H1 (cell line): ENCODE measurements around the gene ME3. TPM values are rescaled to one million over a fixed set of nuclear protein-coding genes. Genes with fewer than 3 reads are reported as not detected.

Experiments
- CTCF ChIA-PET: fragments of 300-600 bp; sonication (Branson Sonifier 250); formaldehyde crosslinking; loops from one replicate; lab custom pipeline; 2021; ENCODE audit not compliant: partially characterized antibody; lab: Charles Lee
- POLR2A ChIA-PET: fragments of 300-600 bp; sonication (Branson Sonifier 250); formaldehyde crosslinking; loops from one replicate; lab custom pipeline; 2021; ENCODE audit warnings: inconsistent platforms; ENCODE audit not compliant: partially characterized antibody; lab: Charles Lee
- DNase-seq, 2 experiments: peaks; one replicate each; pipeline versions ENCODE4 v3.0.0 to v3.0.0-alpha.2; 2010 to 2022; ENCODE audit warnings: low spot score in 2 of 2, low read depth in 1 of 2, mixed read lengths in 1 of 2
- FAIRE-seq: peaks from 2 replicates; lab custom pipeline; 2011; peaks lifted over from hg19 to GRCh38; lab: Jason Lieb, UNC
- H2AFZ ChIP-seq: 2 replicates; pipeline ENCODE4 v1.8.1; 2012; ENCODE audit warnings: low read length, inconsistent platforms
- H2AK5ac ChIP-seq: 2 replicates; pipeline ENCODE4 v1.6.1; 2013; ENCODE audit warnings: low read depth, low read length
- H2BK120ac ChIP-seq: replicated peaks from 2 replicates; pipeline ENCODE3; 2013; ENCODE audit warnings: low read depth, low read length, inconsistent platforms
- H2BK12ac ChIP-seq: 2 replicates; pipeline ENCODE4 v1.6.1; 2013; ENCODE audit warnings: low read depth, low read length
- H2BK15ac ChIP-seq: 2 replicates; pipeline ENCODE4 v1.6.1; 2013; ENCODE audit warnings: low read length
- H2BK20ac ChIP-seq: 2 replicates; pipeline ENCODE4 v1.6.1; 2013; ENCODE audit warnings: low read length
- H2BK5ac ChIP-seq: 2 replicates; pipeline ENCODE4 v1.6.1; 2013; ENCODE audit warnings: low read depth, low read length
- H3K14ac ChIP-seq: 2 replicates; pipeline ENCODE4 v1.6.1; 2013; ENCODE audit warnings: inconsistent platforms; ENCODE audit not compliant: insufficient read length
- H3K18ac ChIP-seq: 2 replicates; pipeline ENCODE4 v1.6.1; 2013; ENCODE audit warnings: low read length; ENCODE audit errors: extremely low read depth
- H3K23ac ChIP-seq: 2 replicates; pipeline ENCODE4 v1.6.1; 2013; ENCODE audit warnings: inconsistent platforms; ENCODE audit not compliant: insufficient read length
- H3K23me2 ChIP-seq: 2 replicates; pipeline ENCODE4 v1.6.1; 2013; ENCODE audit warnings: low read depth, low read length
- H3K27ac ChIP-seq: 2 replicates; pipeline ENCODE4 v1.6.1; 2011; ENCODE audit warnings: low read depth, low read length, inconsistent platforms
- H3K27me3 ChIP-seq, 4 experiments: replicated peaks in 1 of 4; 1 replicate in 1 of 4; 2 replicates in 3 of 4; pipeline versions ENCODE4 v1.6.1 to v1.8.1; 2011 to 2013; ENCODE audit warnings: low read length in 3 of 4, mild to moderate bottlenecking in 3 of 4, inconsistent platforms in 2 of 4, mixed read lengths in 2 of 4, moderate library complexity in 1 of 4; ENCODE audit not compliant: control insufficient read depth in 3 of 4, insufficient read depth in 3 of 4; ENCODE audit errors: extremely low read depth in 1 of 4
- H3K36me3 ChIP-seq, 4 experiments: 2 replicates each; pipeline versions ENCODE4 v1.6.1 to v1.8.1; 2011 to 2013; ENCODE audit warnings: mild to moderate bottlenecking in 4 of 4, low read length in 3 of 4, moderate library complexity in 2 of 4, control low read depth in 1 of 4, inconsistent platforms in 1 of 4; ENCODE audit not compliant: insufficient read depth in 4 of 4, control insufficient read depth in 2 of 4
- H3K4ac ChIP-seq: replicated peaks from 2 replicates; pipeline ENCODE3; 2013; ENCODE audit warnings: low read length, low read depth, mixed read lengths, inconsistent platforms; ENCODE audit not compliant: insufficient read length
- H3K4me1 ChIP-seq, 4 experiments: replicated peaks in 1 of 4; 1 replicate in 1 of 4; 2 replicates in 3 of 4; pipeline versions ENCODE4 v1.6.1 to v1.8.1; 2011 to 2013; ENCODE audit warnings: low read length in 3 of 4, inconsistent platforms in 2 of 4, mixed read lengths in 1 of 4; ENCODE audit not compliant: insufficient read depth in 4 of 4, control insufficient read depth in 3 of 4
- H3K4me2 ChIP-seq, 2 experiments: 2 replicates each; pipeline versions ENCODE4 v1.6.1 to v1.8.1; 2011 to 2013; ENCODE audit warnings: low read depth in 2 of 2, low read length in 2 of 2, control low read depth in 1 of 2, inconsistent platforms in 1 of 2, mild to moderate bottlenecking in 1 of 2; ENCODE audit not compliant: insufficient read depth in 1 of 2
- H3K4me3 ChIP-seq, 4 experiments: fragments of 200-600, 300-600 bp in 1 of 4; sonication (generic), shearing (Covaris generic), sonication (Bioruptor Twin) in 1 of 4; 2 replicates each; pipeline versions ENCODE4 v1.5.1 to v1.8.1; 2011 to 2016; ENCODE audit warnings: low read length in 4 of 4, low read depth in 3 of 4, control low read depth in 2 of 4, inconsistent platforms in 2 of 4, mild to moderate bottlenecking in 2 of 4, mixed read lengths in 1 of 4, moderate library complexity in 1 of 4; ENCODE audit not compliant: insufficient read depth in 2 of 4; ENCODE audit errors: extremely low read depth in 1 of 4
- H3K56ac ChIP-seq: replicated peaks from 2 replicates; pipeline ENCODE3; 2013; ENCODE audit warnings: low read depth, mild to moderate bottlenecking, mixed read lengths, low read length, inconsistent platforms; ENCODE audit not compliant: insufficient read length
- H3K79me1 ChIP-seq: 2 replicates; pipeline ENCODE4 v1.6.1; 2013; ENCODE audit warnings: low read depth, low read length, control low read depth
- H3K79me2 ChIP-seq, 2 experiments: 2 replicates each; pipeline versions ENCODE4 v1.6.1 to v1.8.1; 2012 to 2013; ENCODE audit warnings: low read length in 2 of 2, mild to moderate bottlenecking in 2 of 2, inconsistent platforms in 1 of 2; ENCODE audit not compliant: insufficient read depth in 2 of 2, control insufficient read depth in 1 of 2
- H3K9ac ChIP-seq, 4 experiments: replicated peaks in 1 of 4; 1 replicate in 1 of 4; 2 replicates in 3 of 4; pipeline versions ENCODE4 v1.6.1 to v1.8.1; 2011 to 2013; ENCODE audit warnings: low read depth in 3 of 4, low read length in 3 of 4, control low read depth in 2 of 4, mild to moderate bottlenecking in 2 of 4, moderate library complexity in 2 of 4, inconsistent platforms in 1 of 4; ENCODE audit errors: extremely low read depth in 1 of 4
- H3K9me3 ChIP-seq, 2 experiments: 2 replicates each; pipeline versions ENCODE4 v1.6.1 to v1.8.1; 2012 to 2013; ENCODE audit warnings: mild to moderate bottlenecking in 2 of 2, moderate library complexity in 2 of 2, control low read depth in 1 of 2, inconsistent platforms in 1 of 2, low read depth in 1 of 2, low read length in 1 of 2, mixed read lengths in 1 of 2; ENCODE audit not compliant: insufficient read depth in 2 of 2
- H4K20me1 ChIP-seq, 2 experiments: replicated peaks in 1 of 2; 2 replicates each; pipeline versions ENCODE3 to v1.8.1; 2011 to 2013; ENCODE audit warnings: inconsistent platforms in 2 of 2, low read length in 2 of 2, mild to moderate bottlenecking in 1 of 2; ENCODE audit not compliant: insufficient read depth in 2 of 2, control insufficient read depth in 1 of 2
- H4K5ac ChIP-seq: 2 replicates; pipeline ENCODE4 v1.6.1; 2013; ENCODE audit warnings: low read length, low read depth, mixed read lengths, inconsistent platforms; ENCODE audit not compliant: insufficient read length
- H4K8ac ChIP-seq: 2 replicates; pipeline ENCODE4 v1.8.0; 2013; ENCODE audit warnings: mild to moderate bottlenecking, moderate library complexity, low read length, inconsistent platforms; ENCODE audit not compliant: insufficient read depth; ENCODE audit errors: extremely low read depth
- H4K91ac ChIP-seq: replicated peaks from 2 replicates; pipeline ENCODE3; 2013; ENCODE audit warnings: low read length, mixed read lengths, inconsistent platforms; ENCODE audit not compliant: insufficient read length
- BACH1 ChIP-seq: IDR thresholded peaks from 2 replicates; pipeline ENCODE4 v1.6.1; 2012; ENCODE audit warnings: low read length, improper control_type of control experiment
- BRCA1 ChIP-seq: IDR thresholded peaks from 2 replicates; pipeline ENCODE4 v1.6.1; 2012; ENCODE audit warnings: low read depth, low read length, improper control_type of control experiment
- CEBPB ChIP-seq: IDR thresholded peaks from 2 replicates; pipeline ENCODE4 v1.6.1; 2012; ENCODE audit warnings: low read depth, low read length
- GTF2F1 ChIP-seq: IDR thresholded peaks from 2 replicates; pipeline ENCODE4 v1.6.1; 2012; ENCODE audit warnings: low read depth, low read length, improper control_type of control experiment, borderline replicate concordance
- HDAC2 ChIP-seq, 2 experiments: fragments of 300-600 bp in 1 of 2; sonication (generic) in 1 of 2; IDR thresholded peaks; 2 replicates each; pipeline ENCODE4 v1.6.1; 2011 to 2012; ENCODE audit warnings: low read depth in 2 of 2, low read length in 2 of 2, mild to moderate bottlenecking in 2 of 2, moderate library complexity in 2 of 2, borderline replicate concordance in 1 of 2, inconsistent platforms in 1 of 2
- PHF8 ChIP-seq: fragments of 200-600 bp; sonication (generic); conservative IDR thresholded peaks from 2 replicates; pipeline ENCODE4 v1.7.1; 2012; ENCODE audit warnings: low read depth, mild to moderate bottlenecking, inconsistent platforms, low read length, moderate library complexity
- RBBP5 ChIP-seq: IDR thresholded peaks from 2 replicates; pipeline ENCODE4 v1.7.1; 2012; ENCODE audit warnings: low read depth, mild to moderate bottlenecking, inconsistent platforms, low read length, moderate library complexity, borderline replicate concordance
- RNF2 ChIP-seq: fragments of 200-900, 300-1000 bp; sonication (generic); IDR thresholded peaks from 2 replicates; pipeline ENCODE4 v1.7.1; 2016; ENCODE audit warnings: borderline replicate concordance, low read depth, mild to moderate bottlenecking, antibody characterized with exemption, low read length; ENCODE audit not compliant: poor library complexity, severe bottlenecking; ENCODE audit errors: missing control alignments
- SP2 ChIP-seq: IDR thresholded peaks from 2 replicates; pipeline ENCODE4 v1.6.1; 2012; ENCODE audit warnings: mild to moderate bottlenecking, low read length, inconsistent platforms
- SUZ12 ChIP-seq: fragments of 200-600 bp; sonication (generic); IDR thresholded peaks from 2 replicates; pipeline ENCODE4 v1.6.1; 2012; ENCODE audit warnings: mild to moderate bottlenecking, inconsistent platforms, low read length, moderate library complexity, mixed read lengths
- TCF12 ChIP-seq: IDR thresholded peaks from 2 replicates; pipeline ENCODE4 v1.6.1; 2011; ENCODE audit warnings: low read depth, mild to moderate bottlenecking, low read length
- TEAD4 ChIP-seq: IDR thresholded peaks from 2 replicates; pipeline ENCODE4 v1.6.1; 2012; ENCODE audit warnings: low read depth, low read length, inconsistent platforms, mixed read lengths
- WGBS, 2 experiments: shearing (Covaris generic) in 1 of 2; methylation state at CpG; one replicate each; pipeline versions ENCODE4 v1.1.6 to v1.1.7; 2013 to 2015; ENCODE audit warnings: low lambda C conversion rate in 2 of 2, mixed read lengths in 2 of 2, inconsistent platforms in 1 of 2, low coverage in 1 of 2, missing lambda C conversion rate in 1 of 2; ENCODE audit not compliant: insufficient replicate concordance in 2 of 2, insufficient coverage in 1 of 2, insufficient read length in 1 of 2; ENCODE audit errors: extremely low coverage in 1 of 2, missing lambda C conversion rate in 1 of 2; 5-methylcytosine and 5-hydroxymethylcytosine counted together
- polyA plus RNA-seq, 7 experiments: library from polyadenylated mRNA; depleted of rRNA in 3 of 7; stranded (reverse) in 5 of 7; unstranded in 2 of 7; fragments of >200 nt in 5 of 7; fragments of 200-250 nt in 2 of 7; gene quantifications; 1 replicate in 5 of 7; 2 replicates in 1 of 7; 4 replicates in 1 of 7; pipeline versions ENCODE4 v1.2.1 to v1.2.3, GENCODE V29; 2011 to 2013; ENCODE audit warnings: missing spikeins in 2 of 7, mixed read lengths in 2 of 7
- total RNA-seq: library from RNA; stranded (reverse); fragmentation: NEBNext Ultra II Directional; extraction: Animal tissue kit (Norgen Biotek cat#: 25700); gene quantifications from 2 replicates; pipeline ENCODE4 v1.2.1, GENCODE V29; 2021

The ME3 gene
- total and polyA plus RNA-seq, 2 of the 8 experiments (the other 6 are each of a cell fraction or from before 2014, with no cell fraction given) = 1.5 to 2.8 TPM

- no peak overlapping the region for H3K4me3 ChIP-seq
Measured at GRCh38 chr11:86473991-86474833, 198.2 kb downstream of the ME3 start.

More at GRCh38 chr11:86473991-86474833, 198.2 kb downstream of the ME3 start:
- no peaks in the 10 kb centered on the region for H3K79me2 ChIP-seq
- H3K9ac ChIP-seq = no peak overlapping the region
- H2BK120ac ChIP-seq = no peak overlapping the region
- H3K9me3 ChIP-seq = no peaks in the 10 kb centered on the region; a peak in 1 of 4 replicates
- peaks cover 0 to 6% (median 1%) of the 10 kb centered on the region in 4 experiments; a peak in 2 of 7 replicates for H3K4me1 ChIP-seq
- no peak overlapping the region for H3K4ac ChIP-seq
- no peak overlapping the region for H2BK15ac ChIP-seq
- H3K14ac ChIP-seq = no peak overlapping the region
- H3K27me3 ChIP-seq = no peaks in the 10 kb centered on the region
- CTCF ChIA-PET = interaction anchor here (0.9 to 1.9 kb wide), 3 partner anchors 12 to 134 kb away, joined by 3 to 8 read pairs (median 4); no protein-coding TSS in a partner anchor
- no peak overlapping the region for H2BK12ac ChIP-seq
- no peak overlapping the region for H3K18ac ChIP-seq
- H4K5ac ChIP-seq = no peak overlapping the region
- no peak overlapping the region for H2BK20ac ChIP-seq
- no peak for DNase-seq
- H3K23me2 ChIP-seq = no peaks in the 10 kb centered on the region
- POLR2A ChIA-PET = no interaction called here
- 92% methylated on average over 10 of the region's 10 CpGs; no CpG with 5 or more reads in 1 of the 2 experiments for WGBS, 2 experiments
- H4K20me1 ChIP-seq = no peaks in the 10 kb centered on the region
- no peak overlapping the region for H4K91ac ChIP-seq
- no peak overlapping the region for H2AK5ac ChIP-seq
- H2AFZ ChIP-seq = no peak overlapping the region
- H3K56ac ChIP-seq = no peak overlapping the region
- H2BK5ac ChIP-seq = no peak overlapping the region
- no peak for TF ChIP-seq RNF2
- no peak for TF ChIP-seq TCF12
- TF ChIP-seq HDAC2 (IDR thresholded peaks at IDR 0.05; ENCODE audit: borderline replicate concordance in 1 of 2, low read depth in 2 of 2, low read length in 2 of 2) = no peak
- TF ChIP-seq BACH1 = no peak
- TF ChIP-seq PHF8 = no peak
- TF ChIP-seq SP2 = no peak
- no peak for TF ChIP-seq SUZ12
- no peak for TF ChIP-seq RBBP5
- no peak for TF ChIP-seq GTF2F1
- TF ChIP-seq TEAD4 = no peak
- TF ChIP-seq BRCA1 = no peak
- TF ChIP-seq CEBPB = no peak
- TF ChIP-seq, all 59 proteins: peak for 0
- FAIRE-seq = no peak
- H4K8ac ChIP-seq = no peak overlapping the region
- no peak overlapping the region for H3K23ac ChIP-seq
- H3K4me2 ChIP-seq = no peak overlapping the region
- H3K79me1 ChIP-seq = no peaks in the 10 kb centered on the region
- H3K27ac ChIP-seq = no peak overlapping the region
- H3K36me3 ChIP-seq = no peaks in the 10 kb centered on the region
